Fibroblast of skin of right biceps (primary cell): Measurements from ENCODE around the gene FAS.
A peak's percentile ranks its signal among the peaks of the same experiment; 100 is the strongest.

ENCODE experiments used
- DNase-seq: peaks from one replicate; pipeline ENCODE4 v3.0.0-alpha.2; 2013

The FAS gene

DNA sequence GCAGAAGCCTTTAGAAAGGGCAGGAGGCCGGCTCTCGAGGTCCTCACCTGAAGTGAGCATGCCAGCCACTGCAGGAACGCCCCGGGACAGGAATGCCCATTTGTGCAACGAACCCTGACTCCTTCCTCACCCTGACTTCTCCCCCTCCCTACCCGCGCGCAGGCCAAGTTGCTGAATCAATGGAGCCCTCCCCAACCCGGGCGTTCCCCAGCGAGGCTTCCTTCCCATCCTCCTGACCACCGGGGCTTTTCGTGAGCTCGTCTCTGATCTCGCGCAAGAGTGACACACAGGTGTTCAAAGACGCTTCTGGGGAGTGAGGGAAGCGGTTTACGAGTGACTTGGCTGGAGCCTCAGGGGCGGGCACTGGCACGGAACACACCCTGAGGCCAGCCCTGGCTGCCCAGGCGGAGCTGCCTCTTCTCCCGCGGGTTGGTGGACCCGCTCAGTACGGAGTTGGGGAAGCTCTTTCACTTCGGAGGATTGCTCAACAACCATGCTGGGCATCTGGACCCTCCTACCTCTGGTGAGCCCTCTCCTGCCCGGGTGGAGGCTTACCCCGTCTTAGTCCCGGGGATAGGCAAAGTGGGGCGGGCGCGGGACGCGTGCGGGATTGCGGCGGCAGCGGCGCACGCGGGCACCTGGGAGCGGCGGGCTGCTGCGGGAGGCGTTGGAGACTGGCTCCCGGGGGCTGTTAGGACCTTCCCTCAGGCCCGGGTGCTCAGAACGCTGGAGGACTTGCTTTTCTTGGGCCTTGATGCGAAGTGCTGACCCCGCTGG lies at the start of gene FAS:
Gene FAS (plus strand): TSS at position 415 of the 777 bp plus-strand sequence. CDS start 79 bp downstream, at position 494.
- peak; percentile 50 for DNase-seq

DNA sequence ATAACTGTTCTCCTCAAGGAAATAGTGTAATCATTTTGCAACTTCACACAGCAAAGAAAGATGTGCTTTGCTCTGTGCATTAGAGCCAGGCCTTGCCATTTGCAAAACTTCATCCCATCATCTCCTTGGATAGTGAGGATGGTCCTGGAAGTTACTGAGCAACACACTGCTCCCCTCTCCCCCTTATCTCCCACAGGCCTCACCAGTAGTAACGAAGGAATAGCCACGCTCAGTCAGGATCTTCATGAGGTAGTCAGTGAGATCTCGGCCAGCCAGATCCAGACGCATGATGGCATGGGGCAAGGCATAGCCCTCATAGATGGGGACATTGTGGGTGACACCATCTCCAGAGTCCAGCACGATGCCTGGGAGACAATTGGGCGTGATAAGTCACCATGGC lies 49.6 kb upstream of the FAS start:
- DNase-seq = no peak

DNA sequence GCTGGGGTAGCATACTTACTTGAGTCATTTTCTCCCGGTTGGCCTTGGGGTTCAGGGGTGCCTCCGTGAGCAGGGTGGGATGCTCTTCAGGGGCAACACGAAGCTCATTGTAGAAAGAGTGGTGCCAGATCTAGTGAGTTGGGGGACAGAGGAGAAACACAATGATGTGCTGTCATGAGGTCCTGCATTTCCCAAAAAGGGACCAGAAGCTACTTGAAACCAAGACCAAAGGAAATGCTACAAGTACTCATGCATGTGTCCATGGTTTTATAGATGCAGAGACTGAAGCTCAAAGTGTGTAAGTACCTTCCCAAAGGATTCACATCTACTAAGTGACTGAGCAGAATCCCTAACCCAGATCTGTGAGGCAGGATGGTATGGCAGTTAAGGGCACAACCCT lies 46.8 kb upstream of the FAS start:
- no peak for DNase-seq

- no peak for DNase-seq
Observed at GRCh38 chr10:88944813-88945212, 45.8 kb upstream of the FAS start.

GRCh38 chr10:88946200-88946599 lies 44.4 kb upstream of the FAS start:
- DNase-seq = no peak

DNA sequence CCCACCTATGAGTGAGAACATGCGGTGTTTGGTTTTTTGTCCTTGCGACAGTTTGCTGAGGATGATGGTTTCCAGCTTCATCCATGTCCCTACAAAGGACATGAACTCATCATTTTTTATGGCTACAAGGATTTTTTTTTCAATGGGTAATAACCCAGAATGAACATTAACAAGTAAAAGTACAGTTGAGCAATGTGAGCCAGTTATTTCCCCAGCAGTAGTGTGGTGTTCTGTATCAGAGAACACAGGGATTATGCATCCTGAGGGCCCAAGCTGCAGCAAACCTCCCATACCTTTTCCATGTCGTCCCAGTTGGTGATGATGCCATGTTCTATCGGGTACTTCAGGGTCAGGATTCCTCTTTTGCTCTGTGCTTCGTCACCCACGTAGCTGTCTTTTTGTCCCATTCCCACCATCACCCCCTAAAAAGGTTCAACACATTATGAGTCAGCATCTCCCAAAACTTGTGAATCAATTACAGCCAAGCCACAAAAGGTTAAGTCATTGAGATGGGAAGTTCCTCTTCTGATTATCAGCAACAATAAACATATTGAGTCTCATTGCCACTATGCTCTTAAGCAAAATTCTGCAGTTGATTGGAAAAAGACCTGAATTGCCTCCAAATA lies 43.5 kb upstream of the FAS start:
- no peak for DNase-seq

DNA sequence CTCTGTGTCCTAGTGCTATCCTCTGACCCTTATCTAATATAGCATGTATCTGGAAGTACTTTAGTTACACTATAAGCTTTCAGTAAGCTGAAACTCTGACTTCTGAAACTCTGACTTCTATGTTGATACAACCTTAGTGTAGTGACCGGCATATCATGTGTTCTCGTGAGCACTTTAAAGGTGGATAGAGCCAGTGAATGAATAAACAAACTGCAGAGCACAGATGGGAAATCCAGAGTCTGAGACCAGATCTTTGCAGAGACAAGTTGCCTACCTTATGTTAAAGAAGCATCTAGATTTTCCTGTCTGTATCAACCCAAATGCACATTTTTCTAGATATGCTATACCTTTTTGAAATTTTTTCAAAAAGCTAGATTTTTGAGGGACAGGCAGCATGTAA lies 41.5 kb upstream of the FAS start:
- no peak for DNase-seq

- DNase-seq = peak; percentile 42
Observed at GRCh38 chr10:88949912-88950837, 40.4 kb upstream of the FAS start.

GRCh38 chr10:88952647-88953111 lies 37.9 kb upstream of the FAS start, which contains the start of gene ACTA2:
ACTA2 (minus strand) TSS chr10:88952773; CDS start chr10:88948930, 3,843 bp downstream.
- DNase-seq = peak; percentile 95

DNA sequence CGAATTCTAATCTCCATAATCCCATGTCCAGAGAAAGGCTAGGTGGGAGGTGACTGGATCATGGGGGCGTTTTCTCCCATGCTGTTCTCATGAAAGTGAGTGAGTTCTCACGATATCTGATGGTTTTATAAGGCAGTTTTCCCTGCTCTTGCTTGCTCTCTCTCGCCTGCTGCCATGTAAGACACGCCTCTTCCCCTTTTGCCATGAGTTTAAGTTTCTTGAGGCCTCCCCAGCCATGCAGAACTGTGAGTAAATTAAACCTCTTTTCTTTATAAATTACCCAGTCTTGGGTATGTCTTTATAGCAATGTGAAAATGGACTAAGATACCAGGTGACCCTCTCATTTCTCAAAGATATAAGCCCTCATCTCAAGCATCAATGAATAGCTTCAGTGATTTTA lies 36.9 kb upstream of the FAS start:
- no peak for DNase-seq

DNA sequence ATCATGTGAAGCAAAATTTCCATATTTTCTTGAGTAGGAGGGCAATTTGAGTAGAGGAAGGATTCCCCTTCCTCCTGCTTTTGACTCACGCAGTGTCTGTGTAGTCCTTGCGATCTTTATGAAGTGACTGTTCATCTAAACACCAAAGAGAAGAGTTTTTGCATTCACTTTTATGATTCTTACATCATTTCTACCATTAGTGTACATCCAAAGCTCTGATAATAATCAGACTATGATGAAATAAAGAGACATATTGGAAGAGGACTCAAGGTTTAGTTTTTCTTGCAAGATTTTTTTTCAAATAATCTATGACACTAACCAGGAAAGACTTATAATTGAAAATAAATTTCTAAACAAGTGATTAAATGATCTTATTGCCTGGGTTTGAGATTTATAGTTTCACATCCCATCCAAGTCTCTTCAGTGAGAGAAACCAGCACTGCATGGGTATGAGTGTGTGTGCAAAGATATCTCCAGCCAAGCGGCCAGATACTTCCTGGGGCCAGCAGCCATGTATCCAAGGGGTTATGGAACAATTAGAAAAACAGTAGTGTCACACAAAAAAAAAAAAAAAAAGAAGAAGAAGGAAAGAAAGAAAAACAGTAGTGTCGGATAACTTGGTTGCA lies 36.0 kb upstream of the FAS start:
- DNase-seq = no peak

- no peak for DNase-seq
Observed at GRCh38 chr10:88957381-88957780, 33.2 kb upstream of the FAS start.

DNA sequence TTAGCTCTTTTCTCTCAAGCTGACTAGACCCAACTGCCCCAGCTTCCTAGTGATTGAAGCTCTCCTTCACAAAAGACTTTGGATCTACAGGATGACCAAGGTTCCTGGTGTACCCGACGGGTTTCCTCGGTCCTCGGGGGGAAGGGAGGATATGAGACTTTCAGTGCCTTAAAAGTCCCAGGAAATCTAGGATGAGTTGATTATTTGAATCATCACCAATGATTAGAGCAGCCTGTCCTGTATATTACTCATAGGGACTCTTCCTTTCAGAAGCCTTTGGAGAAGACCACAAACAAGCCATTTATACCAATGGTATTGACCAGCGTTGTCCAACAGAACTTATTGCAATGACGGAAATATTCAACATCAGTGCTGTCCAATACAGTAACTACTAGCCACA lies 31.9 kb upstream of the FAS start:
- peak; percentile 42 for DNase-seq

- DNase-seq = no peak
Observed at GRCh38 chr10:88960802-88961201, 29.8 kb upstream of the FAS start.

DNA sequence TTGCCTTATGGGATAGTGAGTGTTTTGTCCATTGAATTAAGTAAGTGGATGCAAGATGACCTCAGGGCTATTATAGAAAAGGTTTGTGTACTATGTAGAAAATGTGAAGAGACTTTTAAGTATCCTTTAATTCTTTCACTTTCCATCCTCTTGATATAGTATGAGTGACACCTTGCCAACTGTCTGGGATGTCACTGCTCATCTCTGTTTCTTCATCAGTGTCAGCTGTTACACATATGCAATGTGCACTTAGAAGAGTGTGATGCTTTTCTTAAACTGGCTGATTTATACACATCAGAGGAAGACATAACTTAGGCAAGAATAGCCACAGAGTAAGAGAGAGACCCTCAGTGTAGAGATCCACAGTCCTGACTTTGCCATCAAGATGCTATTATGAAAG lies 29.3 kb upstream of the FAS start:
- no peak for DNase-seq

GRCh38 chr10:88962336-88962735 lies 28.3 kb upstream of the FAS start:
- DNase-seq = no peak

DNA sequence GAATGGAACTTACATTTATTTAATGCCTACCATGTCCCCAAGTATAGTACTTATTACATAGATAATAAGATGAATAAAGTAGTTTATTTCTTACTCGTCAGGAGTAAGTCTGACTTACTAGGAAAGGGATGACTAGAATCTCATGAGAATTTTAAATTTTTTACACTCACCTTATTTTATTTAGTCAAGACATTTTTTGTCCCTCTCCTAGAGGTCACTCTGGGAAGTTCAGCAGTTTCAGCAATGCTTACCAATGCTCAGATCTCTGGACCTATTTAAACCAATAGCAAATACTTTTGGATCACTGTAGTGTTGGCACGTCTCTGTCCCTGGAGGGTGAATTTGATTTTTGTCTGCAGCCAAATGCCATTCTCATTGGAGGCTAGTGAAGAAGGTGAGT lies 27.3 kb upstream of the FAS start:
- DNase-seq = no peak

DNA sequence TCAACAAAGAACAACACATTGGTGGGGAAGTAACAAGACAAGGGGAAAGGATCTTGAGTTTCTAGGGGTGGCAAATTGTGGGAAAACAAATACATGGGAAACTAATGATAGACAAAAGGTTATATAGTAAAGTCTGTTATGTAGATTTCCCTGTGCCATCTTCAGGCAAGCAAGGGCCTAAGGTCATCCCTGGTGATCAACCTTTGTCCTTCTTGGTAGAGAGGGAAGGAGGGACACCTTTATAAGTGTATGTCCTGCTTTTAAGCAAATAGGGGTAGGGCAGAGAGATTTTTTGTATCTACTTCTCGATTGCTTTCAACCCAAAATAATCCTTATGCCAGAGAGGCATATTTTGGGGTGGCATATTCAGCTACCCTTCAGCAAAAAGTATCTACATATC lies 26.2 kb upstream of the FAS start:
- no peak for DNase-seq

DNA sequence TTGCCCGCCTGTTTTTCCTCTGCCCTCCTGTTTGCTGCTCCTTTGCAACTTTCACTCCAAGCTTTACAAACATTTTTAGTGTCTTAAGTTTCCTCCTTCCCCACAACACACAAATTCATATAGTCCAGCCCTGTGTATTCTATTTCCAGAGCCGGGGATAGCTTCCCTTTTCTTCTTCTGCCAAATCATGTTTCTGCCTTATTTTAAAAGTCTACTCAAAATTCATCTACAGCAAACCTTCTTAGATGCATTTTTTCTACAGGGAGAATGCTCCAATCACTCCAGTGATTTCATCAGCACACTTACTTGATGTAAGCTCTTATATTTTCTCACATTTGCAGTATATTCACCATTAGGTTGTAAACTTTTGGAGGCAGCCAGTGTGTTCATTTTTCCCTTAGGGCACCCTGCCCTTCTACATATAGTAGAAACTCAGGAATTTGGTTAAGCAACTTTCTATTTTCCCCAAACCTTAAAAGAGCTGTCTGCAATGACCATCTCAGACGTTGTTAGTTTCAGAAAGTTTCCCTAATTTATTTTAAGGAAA lies 25.7 kb upstream of the FAS start:
- DNase-seq = peak; percentile 30

DNA sequence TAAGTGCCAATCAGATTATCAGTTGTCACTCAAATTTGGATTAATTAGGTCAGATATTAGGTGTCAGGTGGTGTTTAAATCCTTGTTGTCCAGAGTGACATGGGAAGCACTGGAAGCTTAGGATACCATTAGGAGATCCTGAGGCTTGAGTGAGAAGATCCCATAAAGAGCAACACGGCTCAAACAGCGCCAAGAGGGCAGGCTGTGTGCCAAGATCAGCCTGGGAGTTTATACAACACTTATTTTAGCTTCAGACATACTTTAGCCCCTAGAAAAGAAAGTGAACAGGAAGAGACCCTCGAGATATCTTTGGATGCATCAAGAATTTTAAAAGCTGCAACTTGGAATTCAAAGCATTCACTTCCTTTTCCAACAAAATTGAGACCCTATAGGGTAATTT lies 23.8 kb upstream of the FAS start:
- DNase-seq = no peak

- DNase-seq = peak; percentile 41
Observed at GRCh38 chr10:88968391-88968790, 22.2 kb upstream of the FAS start.

- DNase-seq = no peak
Observed at GRCh38 chr10:88971221-88972061, 19.2 kb upstream of the FAS start.
